ENCODE data around the gene ZSWIM7. TPM values are rescaled to one million over a fixed set of nuclear protein-coding genes. Genes with fewer than 3 reads are reported as not detected.
A peak's percentile ranks its signal among the peaks of the same experiment; 100 is the strongest.

ZSWIM7 gene
- total RNA-seq, 1 experiment from 2014 or later = 28.7 TPM

- CTCF ChIA-PET = interaction anchor here (0.6 kb wide), 1 partner anchor 33 kb away, joined by 7 read pairs; no protein-coding TSS in a partner anchor
- POLR2A ChIA-PET (ENCODE audit: low non-redundant PET) = interaction anchor here (0.6 kb wide), 1 partner anchor 21 kb away, joined by 5 read pairs; the partner anchor contains the start of gene ADORA2B
Observed at GRCh38 chr17:15965528-15965927, 34.0 kb downstream of the ZSWIM7 start.

GRCh38 chr17:15963670-15964110 lies 35.8 kb downstream of the ZSWIM7 start:
- no peak for TF ChIP-seq EZH2 (IDR thresholded peaks at IDR 0.05; ENCODE audit: borderline replicate concordance, low read depth, low read length, poor library complexity, severe bottlenecking)
- no peak for TF ChIP-seq CTCF (conservative IDR thresholded peaks at IDR 0.05; ENCODE audit: low read depth, low read length)
- no peak for DNase-seq (ENCODE audit: low spot score)
- no TSS peak for BruUV-seq (replicated peaks)
- H3K27me3 ChIP-seq (replicated peaks; ENCODE audit: insufficient read depth, low read depth, low read length, poor library complexity) = no peaks in the 10 kb centered on the region
- H3K4me3 ChIP-seq (ENCODE audit: low read depth, low read length, poor library complexity, severe bottlenecking) = no peak overlapping the region
- no peak overlapping the region for H3K27ac ChIP-seq (ENCODE audit: low read depth, low read length, poor library complexity, severe bottlenecking)
- no peaks in the 10 kb centered on the region for H3K36me3 ChIP-seq (ENCODE audit: insufficient read depth, low read length, poor library complexity, severe bottlenecking)
- CTCF ChIA-PET = no interaction called here
- POLR2A ChIA-PET (ENCODE audit: low non-redundant PET) = no interaction called here
- H3K4me1 ChIP-seq (ENCODE audit: insufficient read depth, low read length, poor library complexity, severe bottlenecking) = peaks cover 30% of the 10 kb centered on the region
- intact Hi-C loops (cut with micrococcal nuclease; ENCODE audit: unreplicated experiment) = no loop called here
- H3K9me3 ChIP-seq (ENCODE audit: low read depth, low read length, poor library complexity, severe bottlenecking) = no peaks in the 10 kb centered on the region

More at GRCh38 chr17:15965528-15965927, 34.0 kb downstream of the ZSWIM7 start:
- H3K4me1 ChIP-seq (ENCODE audit: insufficient read depth, low read length, poor library complexity, severe bottlenecking) = peaks cover 23% of the 10 kb centered on the region
- TF ChIP-seq CTCF (conservative IDR thresholded peaks at IDR 0.05; ENCODE audit: low read depth, low read length) (no peak), EZH2 (IDR thresholded peaks at IDR 0.05; ENCODE audit: borderline replicate concordance, low read depth, low read length, poor library complexity, severe bottlenecking) (no peak)
- BruUV-seq (replicated peaks) = no TSS peak
- H3K27me3 ChIP-seq (replicated peaks; ENCODE audit: insufficient read depth, low read depth, low read length, poor library complexity) = no peaks in the 10 kb centered on the region
- no peaks in the 10 kb centered on the region for H3K9me3 ChIP-seq (ENCODE audit: low read depth, low read length, poor library complexity, severe bottlenecking)
- no peak for DNase-seq (ENCODE audit: low spot score)
- peak overlapping the region; percentile 89 for H3K27ac ChIP-seq (ENCODE audit: low read depth, low read length, poor library complexity, severe bottlenecking)
- no peaks in the 10 kb centered on the region for H3K36me3 ChIP-seq (ENCODE audit: insufficient read depth, low read length, poor library complexity, severe bottlenecking)
- intact Hi-C loops (cut with micrococcal nuclease; ENCODE audit: unreplicated experiment) = no loop called here
- H3K4me3 ChIP-seq (ENCODE audit: low read depth, low read length, poor library complexity, severe bottlenecking) = no peak overlapping the region

- Histone ChIP-seq H3K9me3 (ENCODE audit: low read depth, low read length, poor library complexity, severe bottlenecking) (no peaks in the 10 kb centered on the region), H3K36me3 (ENCODE audit: insufficient read depth, low read length, poor library complexity, severe bottlenecking) (no peaks in the 10 kb centered on the region), H3K4me3 (ENCODE audit: low read depth, low read length, poor library complexity, severe bottlenecking) (no peak overlapping the region), H3K4me1 (ENCODE audit: insufficient read depth, low read length, poor library complexity, severe bottlenecking) (peaks cover 16% of the 10 kb centered on the region), H3K27me3 (replicated peaks; ENCODE audit: insufficient read depth, low read depth, low read length, poor library complexity) (no peaks in the 10 kb centered on the region), H3K27ac (ENCODE audit: low read depth, low read length, poor library complexity, severe bottlenecking) (no peak overlapping the region)
- DNase-seq (ENCODE audit: low spot score) = no peak
- intact Hi-C loops (cut with micrococcal nuclease; ENCODE audit: unreplicated experiment) = no loop called here
- no TSS peak for BruUV-seq (replicated peaks)
- ChIA-PET POLR2A (ENCODE audit: low non-redundant PET) (interaction anchor here (0.5 kb wide), 1 partner anchor 8 kb away, joined by 4 read pairs; no protein-coding TSS in a partner anchor), CTCF (interaction anchor here (0.8 kb wide), 1 partner anchor 41 kb away, joined by 3 read pairs; the partner anchor contains the start of genes TTC19 and ZSWIM7)
- TF ChIP-seq CTCF (conservative IDR thresholded peaks at IDR 0.05; ENCODE audit: low read depth, low read length) = no peak
- TF ChIP-seq EZH2 (IDR thresholded peaks at IDR 0.05; ENCODE audit: borderline replicate concordance, low read depth, low read length, poor library complexity, severe bottlenecking) = no peak
Observed at GRCh38 chr17:15958484-15958854, 41.0 kb downstream of the ZSWIM7 start.

Data from A673 (cell line).